GM12872 (cell line): Measurements from ENCODE around the gene FUBP3.

Experiments used
- CTCF ChIP-seq: IDR thresholded peaks from 3 replicates; pipeline ENCODE4 v1.5.1; 2011; ENCODE audit warnings: low read depth, mild to moderate bottlenecking, low read length, moderate library complexity; ENCODE audit not compliant: insufficient read depth

FUBP3 gene

DNA sequence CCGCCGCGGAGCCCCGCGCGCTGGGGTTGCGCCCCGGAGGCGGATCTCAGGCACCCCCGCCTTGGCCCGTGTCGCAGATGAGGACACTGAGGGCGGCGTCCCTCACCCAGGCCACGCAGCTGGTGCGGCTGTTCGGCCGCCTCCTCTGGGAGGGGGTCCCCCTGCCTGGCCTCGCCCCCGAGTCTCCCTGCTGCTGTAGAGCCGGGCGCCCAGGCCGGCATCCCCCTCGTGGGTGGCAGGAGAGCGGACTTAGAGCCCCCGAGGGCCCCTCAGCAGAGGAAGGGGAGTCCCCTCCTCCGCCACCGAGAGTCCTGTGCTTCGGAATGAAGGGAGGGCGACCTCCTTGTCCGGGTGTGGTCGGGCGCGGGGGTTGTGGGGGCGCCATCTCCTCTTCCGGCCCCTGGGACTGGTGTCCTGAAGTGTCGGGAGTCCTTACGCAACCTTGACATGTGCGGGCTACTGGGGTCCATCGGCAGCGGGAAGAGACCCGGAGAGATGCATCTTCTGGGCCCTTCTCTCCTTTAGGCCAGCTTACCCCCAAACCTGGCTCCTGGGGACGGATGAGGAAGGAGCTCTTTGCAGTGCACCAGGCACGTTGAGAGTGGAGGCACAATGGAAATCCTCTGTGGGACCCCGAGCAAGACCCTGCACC lies 102.5 kb downstream of the FUBP3 start:
- TF ChIP-seq CTCF: no peak

DNA sequence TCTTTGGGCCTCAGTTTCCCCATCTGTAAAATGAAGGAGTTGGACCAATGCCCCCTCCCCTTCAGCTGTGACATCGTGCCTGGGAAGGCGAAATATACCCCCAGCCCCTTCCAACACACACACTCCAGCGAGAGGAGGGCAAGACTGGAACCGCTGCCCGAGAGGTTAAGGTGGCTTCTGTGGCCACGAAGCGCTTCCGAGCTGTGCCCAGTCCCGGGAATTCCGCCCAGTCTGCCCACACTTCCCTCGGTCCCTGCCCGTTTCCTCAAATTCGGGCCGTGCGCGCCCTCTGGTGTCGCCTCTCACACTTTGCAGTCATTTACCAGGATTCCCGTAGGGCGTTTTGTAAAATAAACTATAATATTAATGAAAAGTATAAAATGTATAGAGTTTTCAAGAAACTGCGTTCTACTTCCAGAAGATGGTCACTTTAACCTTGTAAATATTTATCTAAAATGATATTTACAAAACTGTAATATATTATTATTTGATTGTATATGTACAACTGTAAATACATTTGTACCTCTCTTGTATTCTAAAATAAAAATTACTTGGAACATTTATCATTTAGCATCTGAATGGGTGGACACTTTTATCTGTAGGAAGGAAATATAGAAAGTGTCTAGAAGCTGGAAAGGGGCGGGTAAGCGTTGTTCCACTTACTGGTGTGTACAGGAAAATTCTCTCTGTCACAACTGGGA lies 103.2 kb downstream of the FUBP3 start:
- peak; percentile 65 for TF ChIP-seq CTCF

DNA sequence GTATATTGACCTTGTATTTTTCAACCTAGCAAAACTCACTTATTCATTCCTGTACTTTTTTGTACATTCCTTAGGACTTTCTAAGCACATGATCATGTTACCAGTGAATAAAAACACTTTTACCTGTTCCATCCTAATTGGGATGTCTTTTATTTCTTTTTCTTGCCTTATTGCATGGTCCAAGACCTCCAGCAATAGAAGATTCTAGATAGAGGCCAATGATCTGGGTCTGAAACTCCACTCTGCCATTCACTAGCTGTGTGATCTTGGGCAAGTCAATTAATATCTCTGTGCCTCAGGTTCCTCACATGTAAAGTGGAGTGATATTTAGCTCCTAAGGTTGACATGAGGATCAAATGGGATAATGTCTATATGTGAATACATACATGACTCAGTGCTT lies 105.7 kb downstream of the FUBP3 start:
- TF ChIP-seq CTCF: no peak

GRCh38 chr9:130687615-130688014 lies 108.2 kb downstream of the FUBP3 start:
- TF ChIP-seq CTCF: no peak
